ENCODE results near the gene DHRS11.

DNA sequence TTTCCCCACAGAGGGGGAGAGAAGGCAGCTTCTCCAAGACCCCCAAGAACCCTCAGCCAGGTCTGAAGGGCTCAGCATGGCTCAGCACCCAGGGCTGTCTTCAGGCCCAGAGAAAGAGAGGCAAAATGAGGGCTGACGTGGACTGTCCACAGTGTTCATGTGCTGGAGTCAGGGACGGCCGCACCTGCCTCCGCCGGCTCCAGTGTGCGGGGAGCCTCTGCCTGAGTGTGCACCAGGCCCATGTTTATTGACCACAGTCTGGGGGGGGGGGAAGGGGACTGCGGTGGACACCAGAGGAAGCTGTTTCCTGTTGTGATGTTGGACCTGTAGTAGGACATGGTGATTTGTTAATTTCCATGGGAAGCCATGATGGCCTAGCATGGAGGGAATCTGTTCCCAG, 16.6 kb downstream of the DHRS11 start:
- TF ChIP-seq, protein P1, sequence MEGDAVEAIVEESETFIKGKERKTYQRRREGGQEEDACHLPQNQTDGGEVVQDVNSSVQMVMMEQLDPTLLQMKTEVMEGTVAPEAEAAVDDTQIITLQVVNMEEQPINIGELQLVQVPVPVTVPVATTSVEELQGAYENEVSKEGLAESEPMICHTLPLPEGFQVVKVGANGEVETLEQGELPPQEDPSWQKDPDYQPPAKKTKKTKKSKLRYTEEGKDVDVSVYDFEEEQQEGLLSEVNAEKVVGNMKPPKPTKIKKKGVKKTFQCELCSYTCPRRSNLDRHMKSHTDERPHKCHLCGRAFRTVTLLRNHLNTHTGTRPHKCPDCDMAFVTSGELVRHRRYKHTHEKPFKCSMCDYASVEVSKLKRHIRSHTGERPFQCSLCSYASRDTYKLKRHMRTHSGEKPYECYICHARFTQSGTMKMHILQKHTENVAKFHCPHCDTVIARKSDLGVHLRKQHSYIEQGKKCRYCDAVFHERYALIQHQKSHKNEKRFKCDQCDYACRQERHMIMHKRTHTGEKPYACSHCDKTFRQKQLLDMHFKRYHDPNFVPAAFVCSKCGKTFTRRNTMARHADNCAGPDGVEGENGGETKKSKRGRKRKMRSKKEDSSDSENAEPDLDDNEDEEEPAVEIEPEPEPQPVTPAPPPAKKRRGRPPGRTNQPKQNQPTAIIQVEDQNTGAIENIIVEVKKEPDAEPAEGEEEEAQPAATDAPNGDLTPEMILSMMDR (IDR thresholded peaks at IDR 0.05): no peak
- no peak for TF ChIP-seq EP300 (IDR thresholded peaks at IDR 0.05)
